Epithelial cell of proximal tubule (primary cell): ENCODE data around the gene UNG. TPM values are rescaled to one million over a fixed set of nuclear protein-coding genes. Genes with fewer than 3 reads are reported as not detected.

Experiments
- DNase-seq: peaks from one replicate; pipeline ENCODE4 v3.0.0-alpha.2; 2011; ENCODE audit warnings: low read depth
- H3K4me3 ChIP-seq: 2 replicates; pipeline ENCODE4 v1.5.1; 2011; ENCODE audit warnings: low read depth, mild to moderate bottlenecking, low read length
- total RNA-seq: library from RNA; depleted of rRNA; stranded (reverse); fragments of >200 nt; gene quantifications from 2 replicates; pipeline ENCODE4 v1.2.3, GENCODE V29; 2015
- TF ChIP-seq, protein P1 (sequence below): conservative IDR thresholded peaks from 2 replicates; pipeline ENCODE4 v1.5.1; 2012; ENCODE audit warnings: low read depth, mild to moderate bottlenecking, low read length

UNG gene
- total RNA-seq, 1 donor from 2014 or later, result 118 TPM

DNA sequence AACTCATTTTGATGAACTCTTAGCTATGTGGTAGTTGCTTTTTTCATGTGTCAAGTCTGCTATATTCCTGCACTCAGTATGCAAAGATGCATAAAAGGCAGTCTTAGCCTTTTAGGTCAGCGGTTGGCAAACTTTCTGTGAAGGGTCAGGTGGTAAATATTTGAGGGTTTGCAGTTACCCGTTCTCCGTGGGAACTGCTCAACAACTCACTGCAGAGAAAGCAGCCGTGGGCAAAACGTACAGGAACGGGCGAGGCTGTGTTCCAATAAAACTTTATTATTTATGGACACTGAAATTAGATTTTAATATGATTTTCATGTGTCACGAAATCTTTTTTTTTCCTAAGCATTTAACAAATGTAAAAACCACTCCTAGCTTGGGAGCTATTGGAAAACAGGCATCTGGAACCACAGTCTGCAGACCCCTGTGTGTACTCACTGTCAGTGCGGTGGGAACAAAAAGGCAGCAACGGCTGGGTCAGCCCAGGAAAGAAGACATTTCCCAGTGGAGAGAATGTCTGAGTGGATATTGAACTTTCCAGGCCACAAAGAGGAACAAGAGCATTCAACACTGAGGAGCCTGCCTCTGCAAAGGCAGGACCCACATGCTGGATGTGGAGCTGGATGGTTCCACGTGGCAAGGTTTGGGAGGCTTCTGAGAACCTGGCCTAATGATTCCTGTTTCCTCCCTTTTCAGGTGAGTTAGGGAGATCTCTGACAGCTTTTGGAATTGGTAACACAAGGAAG, 15.5 kb downstream of the UNG start:
- TF ChIP-seq, protein P1, sequence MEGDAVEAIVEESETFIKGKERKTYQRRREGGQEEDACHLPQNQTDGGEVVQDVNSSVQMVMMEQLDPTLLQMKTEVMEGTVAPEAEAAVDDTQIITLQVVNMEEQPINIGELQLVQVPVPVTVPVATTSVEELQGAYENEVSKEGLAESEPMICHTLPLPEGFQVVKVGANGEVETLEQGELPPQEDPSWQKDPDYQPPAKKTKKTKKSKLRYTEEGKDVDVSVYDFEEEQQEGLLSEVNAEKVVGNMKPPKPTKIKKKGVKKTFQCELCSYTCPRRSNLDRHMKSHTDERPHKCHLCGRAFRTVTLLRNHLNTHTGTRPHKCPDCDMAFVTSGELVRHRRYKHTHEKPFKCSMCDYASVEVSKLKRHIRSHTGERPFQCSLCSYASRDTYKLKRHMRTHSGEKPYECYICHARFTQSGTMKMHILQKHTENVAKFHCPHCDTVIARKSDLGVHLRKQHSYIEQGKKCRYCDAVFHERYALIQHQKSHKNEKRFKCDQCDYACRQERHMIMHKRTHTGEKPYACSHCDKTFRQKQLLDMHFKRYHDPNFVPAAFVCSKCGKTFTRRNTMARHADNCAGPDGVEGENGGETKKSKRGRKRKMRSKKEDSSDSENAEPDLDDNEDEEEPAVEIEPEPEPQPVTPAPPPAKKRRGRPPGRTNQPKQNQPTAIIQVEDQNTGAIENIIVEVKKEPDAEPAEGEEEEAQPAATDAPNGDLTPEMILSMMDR, result no peak

DNA sequence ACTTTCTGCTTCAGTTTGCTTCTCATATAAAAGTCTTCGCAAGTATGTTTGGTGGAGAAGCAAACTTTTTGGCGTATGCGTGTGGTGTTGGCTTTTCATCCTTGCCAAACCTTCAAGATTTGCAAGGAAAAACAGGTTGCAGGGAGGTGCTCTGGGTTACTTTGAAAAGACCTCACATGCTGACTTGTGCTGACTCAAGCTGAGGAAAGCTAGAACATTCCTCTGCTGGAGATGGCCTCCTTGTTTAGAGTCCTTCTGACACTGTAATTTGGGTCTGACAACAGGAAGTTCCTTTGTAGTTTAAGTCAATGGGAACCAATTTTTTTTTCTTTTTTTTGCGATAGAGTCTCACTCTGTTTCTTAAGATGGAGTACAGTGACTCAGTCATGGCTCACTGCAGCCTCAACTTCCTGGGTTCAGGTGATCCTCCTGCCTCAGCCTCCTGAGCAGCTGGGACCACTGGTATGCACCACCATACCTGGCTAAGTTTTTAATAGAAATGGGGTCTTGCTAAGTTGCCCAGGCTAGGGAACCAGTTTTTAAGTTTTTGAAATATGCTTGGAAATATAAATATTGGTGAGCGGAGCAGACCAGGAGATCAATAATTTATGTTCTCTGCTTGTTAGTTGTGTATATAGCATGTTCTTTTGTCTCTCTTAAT, 16.4 kb downstream of the UNG start:
- TF ChIP-seq, protein P1, result no peak
- no peak for DNase-seq
- no peak overlapping the region for H3K4me3 ChIP-seq

More for the DNA sequence above, 15.5 kb downstream of the UNG start:
- H3K4me3 ChIP-seq, result no peak overlapping the region
- no peak for DNase-seq

DNA sequence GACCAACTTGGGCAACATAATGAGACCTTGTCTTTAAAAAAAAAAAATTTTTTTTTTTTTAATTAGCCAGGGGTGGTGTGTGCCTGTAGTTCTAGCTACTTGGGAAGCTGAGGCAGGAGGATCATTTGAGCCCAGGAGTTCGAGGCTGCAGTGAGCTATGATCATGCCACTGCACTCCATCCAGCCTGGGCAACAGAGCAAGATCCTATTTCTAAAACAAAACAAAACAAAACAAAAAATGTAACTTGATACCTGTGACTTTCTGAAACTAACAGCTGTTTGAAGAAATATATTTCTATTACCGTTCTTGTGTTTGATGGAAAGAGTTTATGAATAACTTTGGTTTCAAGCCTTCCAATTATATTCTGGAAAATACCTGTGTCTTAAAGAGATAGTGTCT, 17.2 kb downstream of the UNG start:
- H3K4me3 ChIP-seq, result no peak overlapping the region
- TF ChIP-seq, protein P1, result no peak
- DNase-seq, result no peak

DNA sequence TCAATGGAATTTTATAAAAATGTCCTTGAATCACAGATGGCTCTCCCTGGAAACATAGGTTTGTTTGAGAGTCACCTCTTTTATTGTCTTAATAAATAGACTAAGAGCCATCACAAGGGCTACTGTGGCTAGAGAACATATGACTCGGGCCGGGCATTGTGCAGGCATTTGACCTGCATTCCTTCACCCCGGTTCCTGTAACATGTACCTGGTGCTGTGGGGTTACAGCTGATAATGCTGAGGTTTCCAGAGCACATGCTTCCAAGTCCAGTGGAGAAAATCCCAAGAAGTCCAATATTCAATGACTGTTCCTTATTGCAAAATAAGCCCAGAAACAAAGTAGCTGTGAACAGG, 18.0 kb downstream of the UNG start:
- DNase-seq, result no peak
- TF ChIP-seq, protein P1, result no peak
- no peak overlapping the region for H3K4me3 ChIP-seq

DNA sequence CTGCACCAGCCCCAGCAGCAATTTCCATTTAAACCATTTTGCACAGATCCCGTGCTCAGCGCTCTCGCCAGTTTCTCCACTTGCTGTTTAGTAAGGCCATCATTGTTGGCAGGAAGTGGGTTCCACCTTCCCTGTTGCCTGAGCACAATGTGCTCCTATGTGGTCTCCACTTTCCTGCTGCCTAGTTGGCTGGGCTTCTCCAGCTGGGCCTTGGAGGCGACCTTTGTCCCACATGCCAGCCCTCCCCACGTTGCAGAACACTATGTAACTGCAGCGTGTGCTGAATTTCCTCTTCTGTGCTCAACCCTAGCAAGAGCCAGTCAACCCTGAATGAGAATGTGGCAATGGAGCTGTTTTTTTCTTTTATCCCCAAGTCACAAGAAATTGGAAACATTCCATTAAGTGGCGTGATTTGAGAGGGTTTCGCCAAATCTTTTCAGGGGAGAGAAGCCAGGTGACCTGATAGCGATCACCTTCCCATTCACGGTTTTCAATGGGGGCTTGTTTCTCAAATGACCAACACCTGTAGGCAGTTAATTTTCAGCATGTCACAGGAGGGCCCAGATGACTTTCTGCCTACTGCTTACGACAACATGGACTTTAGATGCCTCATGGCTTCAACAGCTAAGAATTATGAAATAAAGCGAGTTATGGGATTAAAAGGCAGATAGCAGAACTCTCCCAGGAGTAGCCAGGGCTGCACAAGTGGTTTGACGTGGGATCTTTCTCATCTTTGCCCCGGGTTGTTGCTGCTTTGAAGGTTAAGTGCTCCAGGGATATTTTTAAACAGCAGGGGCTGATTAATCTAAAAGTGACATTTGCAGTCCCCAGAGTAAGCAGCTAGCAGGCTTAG, 18.6 kb downstream of the UNG start, which contains the start of gene ACACB:
Gene ACACB, plus strand, starts transcription at position 830 of the 853 bp plus-strand sequence. CDS start 22,819 bp downstream, outside the sequence.
- TF ChIP-seq, protein P1, result no peak
- peak; percentile 66 for DNase-seq
- H3K4me3 ChIP-seq, result no peak within 1 kb of the TSS

DNA sequence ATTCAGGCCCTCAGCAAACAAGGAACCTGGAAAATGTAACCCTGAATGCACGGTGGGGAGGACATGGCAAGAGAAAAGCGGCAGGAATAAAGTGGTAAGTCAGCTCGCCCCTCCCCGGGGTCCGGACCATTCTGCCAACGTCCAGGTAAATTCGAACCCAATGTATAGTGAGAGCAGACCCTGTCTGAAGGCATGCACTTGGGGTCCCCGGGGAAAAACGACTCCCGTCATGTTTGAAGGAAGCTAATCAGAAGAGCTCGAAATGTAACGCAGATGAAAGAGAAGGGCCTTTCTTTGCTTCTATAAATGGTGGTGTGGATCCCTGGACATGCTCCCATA, 19.2 kb downstream of the UNG start:
- TF ChIP-seq, protein P1, result no peak
- DNase-seq, result no peak
- H3K4me3 ChIP-seq, result no peak overlapping the region
